ENCODE measurements around the gene VWCE. TPM values are rescaled to one million over a fixed set of nuclear protein-coding genes. Genes with fewer than 3 reads are reported as not detected.
A peak's percentile ranks its signal among the peaks of the same experiment; 100 is the strongest.

The VWCE gene
- total and polyA plus RNA-seq, 10 of the 15 experiments (the other 5 are each of a cell fraction or from before 2014, with no cell fraction given) = 0.10 to 4.9 (median 2.4) TPM

- TF ChIP-seq E4F1 (IDR thresholded peaks at IDR 0.05; ENCODE audit: borderline replicate concordance, partially characterized antibody) (no peak), NFYB (IDR thresholded peaks at IDR 0.05; ENCODE audit: insufficient read depth, low read depth, low read length) (no peak), ZNF24 (IDR thresholded peaks at IDR 0.05) (no peak), HCFC1 (IDR thresholded peaks at IDR 0.05; ENCODE audit: low read length) (no peak), CHD1 (IDR thresholded peaks at IDR 0.05; ENCODE audit: low read depth, low read length) (no peak), SREBF2 (IDR thresholded peaks at IDR 0.05; ENCODE audit: low read length) (no peak), SKIL (IDR thresholded peaks at IDR 0.05; ENCODE audit: low read depth, poor library complexity, severe bottlenecking) (no peak), E2F8 (IDR thresholded peaks at IDR 0.05; ENCODE audit: low read depth, partially characterized antibody) (no peak), FOXK2 (IDR thresholded peaks at IDR 0.05) (no peak), ZBED1 (IDR thresholded peaks at IDR 0.05; ENCODE audit: borderline replicate concordance) (no peak), CREB1 (IDR thresholded peaks at IDR 0.05; ENCODE audit: low read depth) (no peak), MYC (IDR thresholded peaks at IDR 0.05; ENCODE audit: insufficient read depth, insufficient read length, insufficient replicate concordance, low read length, severe bottlenecking) (no peak), ZZZ3 (IDR thresholded peaks at IDR 0.05; ENCODE audit: control insufficient read depth, insufficient read length, low read depth) (no peak), YY1 (IDR thresholded peaks at IDR 0.05; ENCODE audit: low read depth, low read length) (0 out of 2 replicates have a peak, but pooled peaks have one; percentile 15), ESRRA (IDR thresholded peaks at IDR 0.05; ENCODE audit: low read length) (no peak), CBX3 (IDR thresholded peaks at IDR 0.05; ENCODE audit: borderline replicate concordance, low read depth) (no peak), HDGF (IDR thresholded peaks at IDR 0.05) (no peak), TARDBP (IDR thresholded peaks at IDR 0.05; ENCODE audit: borderline replicate concordance) (no peak), FOXM1 (IDR thresholded peaks at IDR 0.05; ENCODE audit: low read depth, low read length) (no peak), SREBF1 (IDR thresholded peaks at IDR 0.05; ENCODE audit: low read length) (no peak)
These were observed at the start of gene VWCE (continued) for GRCh38 chr11:61294717-61295595.
